D721Med (cell line): Measurements from ENCODE around the gene PAQR9.
A peak's percentile ranks its signal among the peaks of the same experiment; 100 is the strongest.

Experiments used
- DNase-seq: peaks from one replicate; pipeline ENCODE4 v3.0.0; 2011; ENCODE audit warnings: low spot score; ENCODE audit not compliant: insufficient read length
- FAIRE-seq: peaks from 2 replicates; lab custom pipeline; 2011; peaks lifted over from hg19 to GRCh38; lab: Jason Lieb, UNC
- CTCF ChIP-seq: IDR thresholded peaks from 2 replicates; pipeline ENCODE4 v1.5.1; 2012; ENCODE audit warnings: mild to moderate bottlenecking, control low read depth; ENCODE audit not compliant: insufficient read depth; ENCODE audit errors: missing control alignments

PAQR9 gene

GRCh38 chr3:142943349-142943748 lies 20.1 kb downstream of the PAQR9 start:
- no peak for TF ChIP-seq CTCF
- no peak for FAIRE-seq
- DNase-seq = no peak

GRCh38 chr3:142941373-142942123 lies 21.9 kb downstream of the PAQR9 start:
- DNase-seq = no peak
- peak; percentile 6 for FAIRE-seq
- no peak for TF ChIP-seq CTCF

GRCh38 chr3:142940472-142940871 lies 23.0 kb downstream of the PAQR9 start:
- DNase-seq (no peak), FAIRE-seq (no peak)
- TF ChIP-seq CTCF = no peak

- FAIRE-seq (peak; percentile 88), DNase-seq (no peak)
- TF ChIP-seq CTCF = no peak
Measured at GRCh38 chr3:142940000-142940399, 23.5 kb downstream of the PAQR9 start.

- TF ChIP-seq CTCF = no peak
- DNase-seq = no peak
- FAIRE-seq = no peak
Measured at GRCh38 chr3:142935963-142936362, 27.5 kb downstream of the PAQR9 start.

- no peak for FAIRE-seq
- DNase-seq = no peak
- TF ChIP-seq CTCF = no peak
Measured at GRCh38 chr3:142934887-142935269, 28.6 kb downstream of the PAQR9 start.

GRCh38 chr3:142934128-142934886 lies 29.2 kb downstream of the PAQR9 start:
- no peak for TF ChIP-seq CTCF
- no peak for DNase-seq
- no peak for FAIRE-seq
